B cell (primary cell): Measurements from ENCODE around the gene SGCD.

Experiments used
- EZH2 ChIP-seq: IDR thresholded peaks from 2 replicates; pipeline ENCODE4 v1.6.1; 2012; ENCODE audit warnings: borderline replicate concordance, low read depth, mild to moderate bottlenecking, moderate library complexity, low read length; ENCODE audit not compliant: insufficient read depth, poor library complexity, severe bottlenecking
- TF ChIP-seq, protein P1 (sequence below): fragments of 200-600 bp; IDR thresholded peaks from one replicate; pipeline ENCODE4 v1.8.0; 2022; ENCODE audit warnings: antibody characterized with exemption, mild to moderate bottlenecking

DNA sequence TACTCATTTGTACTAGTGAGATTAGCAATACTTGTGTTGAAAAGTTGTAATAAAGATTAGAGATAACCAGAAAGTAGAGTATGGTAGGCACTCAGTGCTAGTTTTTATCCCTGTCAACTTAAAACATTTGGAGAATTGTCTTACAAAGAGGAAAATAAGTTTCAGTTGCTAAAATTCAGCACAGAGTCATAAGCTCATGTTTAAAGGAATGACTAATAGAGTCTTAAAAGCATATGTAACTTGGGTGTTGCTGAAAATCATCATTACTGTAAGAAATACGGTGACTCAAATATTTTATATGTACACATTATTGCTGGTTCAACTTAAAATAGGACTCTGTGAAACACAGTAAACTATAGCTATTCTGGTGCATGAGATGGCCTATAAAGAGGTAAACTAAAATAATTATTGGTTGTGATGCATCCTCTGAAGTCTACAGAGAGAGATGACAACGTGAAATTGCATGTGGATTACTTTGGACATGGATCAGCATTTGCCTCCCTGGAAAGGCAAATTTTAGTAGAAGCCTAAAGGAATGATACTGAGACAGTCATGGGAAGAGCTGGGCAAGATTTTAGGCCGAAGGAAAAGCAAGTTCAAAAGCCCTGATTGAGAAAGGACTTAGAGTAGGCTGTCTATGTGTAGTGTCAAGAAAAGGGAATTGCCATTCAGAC, 34.6 kb downstream of the SGCD start:
- TF ChIP-seq, protein P1, sequence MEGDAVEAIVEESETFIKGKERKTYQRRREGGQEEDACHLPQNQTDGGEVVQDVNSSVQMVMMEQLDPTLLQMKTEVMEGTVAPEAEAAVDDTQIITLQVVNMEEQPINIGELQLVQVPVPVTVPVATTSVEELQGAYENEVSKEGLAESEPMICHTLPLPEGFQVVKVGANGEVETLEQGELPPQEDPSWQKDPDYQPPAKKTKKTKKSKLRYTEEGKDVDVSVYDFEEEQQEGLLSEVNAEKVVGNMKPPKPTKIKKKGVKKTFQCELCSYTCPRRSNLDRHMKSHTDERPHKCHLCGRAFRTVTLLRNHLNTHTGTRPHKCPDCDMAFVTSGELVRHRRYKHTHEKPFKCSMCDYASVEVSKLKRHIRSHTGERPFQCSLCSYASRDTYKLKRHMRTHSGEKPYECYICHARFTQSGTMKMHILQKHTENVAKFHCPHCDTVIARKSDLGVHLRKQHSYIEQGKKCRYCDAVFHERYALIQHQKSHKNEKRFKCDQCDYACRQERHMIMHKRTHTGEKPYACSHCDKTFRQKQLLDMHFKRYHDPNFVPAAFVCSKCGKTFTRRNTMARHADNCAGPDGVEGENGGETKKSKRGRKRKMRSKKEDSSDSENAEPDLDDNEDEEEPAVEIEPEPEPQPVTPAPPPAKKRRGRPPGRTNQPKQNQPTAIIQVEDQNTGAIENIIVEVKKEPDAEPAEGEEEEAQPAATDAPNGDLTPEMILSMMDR = no peak
- TF ChIP-seq EZH2 = no peak
